GM21619 (cell line): ENCODE measurements around the gene KRT86.
"Not testable (repeated sequence)": the region's sequence is repeated elsewhere in the genome, so short reads cannot be mapped to it uniquely, and the experiment has no call there.

ENCODE experiments used
- ATAC-seq: cut with Tn5 transposase; IDR thresholded peaks from one replicate; pipeline ENCODE4 v1.9.1; 2021; ENCODE audit not compliant: unreplicated experiment

KRT86 gene

DNA sequence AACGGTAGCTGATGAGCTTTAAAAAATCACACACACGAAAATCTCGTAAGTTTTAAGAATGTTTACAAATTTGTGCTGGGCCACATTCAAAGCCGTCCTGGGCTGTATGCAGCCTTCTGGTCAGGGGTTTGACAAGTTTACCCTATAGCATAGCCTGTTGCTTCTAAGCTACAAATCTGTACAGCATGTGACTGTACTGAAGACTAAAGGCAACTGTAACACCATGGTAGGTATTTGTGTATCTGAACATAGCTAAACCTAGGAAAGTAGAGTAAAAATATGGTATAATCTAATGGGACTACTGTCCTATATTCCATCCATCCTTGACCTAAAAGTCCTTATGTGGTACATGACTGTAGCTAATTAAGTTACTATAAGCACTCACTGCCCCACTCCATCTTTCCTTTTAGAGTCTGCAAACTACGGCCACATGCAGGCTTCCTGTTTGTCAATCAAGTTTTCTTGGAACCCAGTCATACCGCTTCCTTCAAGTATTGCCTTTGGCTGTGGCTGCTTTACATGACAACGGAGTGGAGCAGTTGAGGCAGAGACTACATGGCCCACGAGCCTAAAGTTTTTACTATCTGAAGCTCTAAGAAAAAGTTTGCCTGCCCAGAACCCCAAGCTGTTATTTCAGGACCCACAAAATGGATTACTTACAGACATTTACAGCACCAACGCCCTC is 22.9 kb upstream of the KRT86 start:
- ATAC-seq: no peak

DNA sequence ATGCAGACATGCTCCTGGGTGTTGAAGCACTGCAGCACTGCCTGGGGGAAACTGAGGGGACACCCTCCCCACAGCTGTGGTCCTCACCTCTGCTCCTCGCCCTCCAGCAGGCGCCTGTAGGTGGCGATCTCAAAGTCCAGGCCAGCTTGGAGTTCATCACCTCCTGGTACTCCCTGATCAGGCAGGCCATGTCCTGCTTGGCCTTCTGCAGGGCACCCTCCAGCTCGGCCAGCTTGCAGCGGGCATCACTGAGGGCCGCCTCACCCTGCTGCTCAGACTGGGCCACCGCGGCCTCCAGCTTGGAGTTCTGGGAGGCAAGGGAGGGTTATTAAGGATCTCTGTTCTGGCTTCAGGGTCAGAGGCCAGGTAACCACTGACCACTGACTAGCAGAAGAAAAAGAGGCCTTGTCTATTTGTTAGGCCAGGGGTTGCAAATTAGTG is 22.2 kb upstream of the KRT86 start:
- not testable (repeated sequence) for ATAC-seq

DNA sequence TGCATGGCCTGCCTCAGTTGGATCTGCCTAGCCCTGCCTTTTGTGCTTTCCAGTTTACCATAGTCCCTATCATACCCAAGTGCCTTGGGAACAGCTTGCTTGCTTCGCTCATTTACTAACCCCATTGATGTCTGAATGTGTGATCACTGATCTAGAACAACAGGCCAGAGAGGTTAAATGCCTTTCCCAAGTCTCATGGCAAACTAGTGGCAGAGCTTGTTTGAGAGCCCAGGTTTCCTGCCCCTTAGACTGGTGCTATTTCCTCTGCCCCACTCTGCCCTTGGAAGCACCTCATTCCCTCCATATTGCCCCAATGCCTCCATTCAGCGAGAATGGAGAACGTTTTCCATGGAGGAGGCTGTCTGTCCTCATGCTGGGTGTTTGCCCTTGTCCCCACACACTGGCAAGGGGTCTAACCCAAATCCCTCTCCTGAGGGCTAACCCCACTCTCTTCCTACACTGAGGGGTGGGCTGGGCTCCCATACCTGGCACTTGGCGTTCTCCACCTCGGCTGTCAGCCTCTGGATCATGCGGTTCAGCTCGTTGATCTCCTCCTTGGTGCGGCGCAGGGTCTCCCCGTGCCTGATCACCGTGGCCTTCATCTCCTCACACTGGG is 21.6 kb upstream of the KRT86 start:
- no peak for ATAC-seq

DNA sequence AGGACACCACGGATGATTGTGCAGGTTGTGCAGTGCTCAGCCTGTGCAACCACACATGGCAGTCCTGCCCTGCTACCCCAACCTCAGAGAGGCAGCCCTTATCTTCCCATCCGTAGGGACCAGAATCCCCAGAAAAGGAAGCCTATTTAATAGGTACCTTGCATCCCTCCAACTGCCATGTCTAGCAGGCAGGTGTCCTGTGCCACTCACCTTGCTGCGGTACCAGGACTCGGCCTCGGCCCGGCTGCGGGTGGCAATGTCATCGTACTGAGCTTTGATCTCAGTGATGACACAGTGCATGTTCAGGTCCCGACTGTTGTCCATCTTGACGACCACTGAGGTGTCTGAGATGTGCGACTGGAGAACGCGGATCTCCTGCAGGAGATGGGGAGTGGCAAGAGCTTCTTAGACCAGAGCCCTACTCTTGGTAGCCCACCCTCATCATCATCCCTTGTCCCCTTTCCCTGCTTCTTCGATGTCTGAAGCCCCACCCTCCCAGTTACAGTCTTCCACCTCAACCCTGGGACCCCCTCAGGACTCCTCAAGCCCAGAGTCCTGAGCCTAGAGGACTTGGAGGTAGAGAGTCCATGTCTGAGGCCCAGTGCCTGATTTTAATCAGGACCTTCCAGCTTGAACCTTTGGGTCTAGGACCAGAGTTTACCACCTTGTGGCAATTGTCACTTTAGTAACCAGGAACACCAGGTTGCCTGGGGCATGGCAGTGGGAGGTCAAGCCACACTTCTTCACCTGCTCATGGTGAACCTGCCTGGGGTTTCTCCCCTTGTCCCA is 20.9 kb upstream of the KRT86 start:
- ATAC-seq: no peak

DNA sequence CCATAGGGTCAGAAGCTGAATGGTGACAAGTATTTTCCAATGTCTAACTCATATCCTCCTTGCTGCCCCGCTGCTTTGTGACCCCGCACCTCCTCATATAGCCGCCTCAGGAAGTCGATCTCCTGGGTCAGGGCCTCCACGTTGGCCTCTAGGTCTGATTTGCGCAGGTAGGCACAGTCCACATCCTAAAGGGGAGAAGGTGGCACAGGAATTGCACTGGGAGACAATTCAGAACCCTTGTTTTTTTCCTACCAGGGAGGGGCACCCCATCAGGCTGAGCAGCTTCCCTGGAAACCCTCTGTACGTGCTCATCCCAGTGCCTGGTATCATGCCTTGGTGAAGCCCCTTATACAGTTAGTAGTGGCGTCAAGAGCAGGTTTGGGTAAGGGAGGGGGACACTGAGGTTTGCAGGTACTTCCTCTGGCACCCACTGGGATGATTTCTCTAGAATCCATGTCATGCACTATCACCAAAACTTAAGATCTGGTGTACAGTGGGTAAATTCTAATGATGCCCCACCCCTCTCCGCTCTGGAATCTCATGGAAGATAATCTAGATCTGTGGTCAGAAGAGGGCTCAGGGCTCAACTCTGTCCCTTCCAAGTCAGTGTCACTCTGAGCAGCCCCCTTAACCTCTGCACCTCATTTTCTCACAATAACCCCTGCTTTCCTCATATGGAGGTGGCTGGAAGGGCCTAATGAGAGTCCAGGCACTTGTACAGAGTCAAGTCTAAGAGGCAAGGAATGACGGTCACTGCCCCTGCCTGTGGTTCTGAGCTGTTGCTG is 20.1 kb upstream of the KRT86 start:
- ATAC-seq: no peak

DNA sequence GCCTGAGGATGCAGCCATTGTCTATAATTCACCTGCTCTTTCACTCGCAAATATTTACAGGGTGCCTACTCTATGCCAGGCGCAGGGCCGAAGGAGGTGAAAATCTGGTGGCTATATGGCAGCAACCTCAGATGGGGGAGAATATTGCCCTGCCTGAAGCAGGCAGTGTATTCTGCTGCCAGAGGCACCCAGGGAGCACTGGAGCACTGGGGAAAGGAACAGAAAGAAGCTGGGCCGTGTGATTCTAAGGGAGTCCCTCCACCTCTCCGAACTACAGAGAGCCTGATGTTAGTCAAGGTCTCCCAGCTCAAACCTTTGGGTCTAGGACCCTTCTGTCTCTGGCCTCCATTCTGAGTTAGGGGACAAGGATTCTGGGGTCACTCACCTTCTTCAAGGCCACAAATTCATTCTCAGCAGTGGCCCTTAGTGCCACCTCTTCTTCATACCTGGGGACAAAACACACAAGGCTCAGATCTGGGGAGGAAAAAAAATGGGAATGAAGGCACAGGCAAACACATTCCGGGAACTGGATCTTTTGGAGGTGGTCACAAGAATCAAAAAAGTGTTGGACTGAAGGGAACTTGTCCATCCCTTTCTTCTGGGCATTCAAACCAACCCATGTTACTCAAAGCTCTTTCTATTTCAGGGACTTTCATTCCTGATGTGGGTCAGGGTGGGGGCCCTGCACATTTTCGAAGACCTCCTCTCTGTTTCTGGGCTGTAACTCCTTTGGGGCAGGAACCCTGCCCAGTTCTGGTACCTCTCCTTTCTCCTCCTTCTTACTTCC is 19.3 kb upstream of the KRT86 start:
- no peak for ATAC-seq

DNA sequence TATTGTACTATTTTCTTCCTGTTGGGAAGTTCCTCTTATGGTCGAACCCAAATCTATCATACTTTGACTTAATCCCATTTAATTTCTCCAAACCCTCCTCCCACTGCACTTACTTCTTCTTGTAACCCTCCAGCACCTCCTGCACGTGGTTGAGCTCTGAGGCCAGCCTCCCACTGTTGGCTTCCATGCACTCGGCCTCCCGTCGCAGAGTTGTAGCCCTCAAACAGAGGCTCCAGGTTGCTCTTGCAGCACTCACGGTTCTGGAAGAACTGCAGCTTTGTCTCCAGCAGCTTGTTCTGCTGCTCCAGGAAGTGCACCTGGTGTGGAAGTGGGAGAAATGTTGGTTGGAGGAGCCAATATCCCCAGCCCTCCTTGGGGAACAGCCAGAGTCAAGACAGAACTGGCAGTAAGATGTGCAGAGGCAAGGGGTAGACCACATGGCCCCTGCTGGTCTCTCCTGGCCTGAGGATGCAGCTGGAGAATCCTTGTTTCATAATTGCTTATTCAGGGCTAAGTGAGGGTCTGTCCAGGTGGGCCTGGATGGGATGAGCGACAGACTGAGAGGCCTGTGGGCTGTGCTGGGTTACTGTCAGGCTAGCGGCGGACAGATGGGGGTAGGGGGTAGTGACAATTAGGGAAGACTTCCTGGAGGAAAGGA is 18.4 kb upstream of the KRT86 start:
- ATAC-seq: no peak

DNA sequence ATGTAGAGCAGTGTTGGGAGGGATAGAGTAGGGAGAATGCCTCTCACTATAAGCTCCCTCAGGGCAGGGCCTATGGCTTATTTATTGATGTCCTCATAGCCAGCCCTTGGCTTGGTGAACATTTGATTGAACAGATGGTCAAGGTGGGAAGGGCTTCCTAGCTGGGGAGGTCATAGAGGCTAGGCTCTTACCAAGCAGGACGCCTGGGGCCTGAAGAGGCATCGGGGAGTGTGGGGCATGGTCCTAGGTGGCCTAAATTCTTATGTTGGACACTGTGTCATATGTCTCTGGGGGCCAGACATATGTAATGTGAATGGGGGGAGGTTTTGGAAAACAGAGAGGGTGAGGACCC is 17.9 kb upstream of the KRT86 start:
- ATAC-seq: no peak

DNA sequence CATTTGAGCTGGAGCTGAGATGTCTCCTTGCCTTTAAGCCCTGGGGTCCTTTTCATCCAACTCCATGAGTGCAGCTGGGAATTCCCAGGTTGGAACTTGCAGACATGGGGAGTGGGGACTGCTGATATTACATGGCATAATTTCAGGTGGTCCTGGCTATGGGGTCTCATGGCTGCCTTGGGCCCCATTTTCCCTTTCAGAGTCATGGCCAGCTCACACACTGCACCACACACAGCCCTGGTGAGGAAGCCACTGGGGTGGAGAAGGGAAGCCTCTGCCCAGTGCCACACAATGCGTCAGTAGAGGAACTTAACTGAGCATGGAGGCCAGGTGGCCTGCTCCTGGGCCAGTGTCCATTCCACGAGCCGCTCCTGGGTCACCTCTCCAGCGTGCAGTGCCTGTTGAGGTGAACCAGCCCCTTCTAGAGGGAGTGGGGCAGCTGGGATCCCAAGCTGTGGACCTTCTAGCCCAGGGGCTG is 17.3 kb upstream of the KRT86 start:
- ATAC-seq: no peak

DNA sequence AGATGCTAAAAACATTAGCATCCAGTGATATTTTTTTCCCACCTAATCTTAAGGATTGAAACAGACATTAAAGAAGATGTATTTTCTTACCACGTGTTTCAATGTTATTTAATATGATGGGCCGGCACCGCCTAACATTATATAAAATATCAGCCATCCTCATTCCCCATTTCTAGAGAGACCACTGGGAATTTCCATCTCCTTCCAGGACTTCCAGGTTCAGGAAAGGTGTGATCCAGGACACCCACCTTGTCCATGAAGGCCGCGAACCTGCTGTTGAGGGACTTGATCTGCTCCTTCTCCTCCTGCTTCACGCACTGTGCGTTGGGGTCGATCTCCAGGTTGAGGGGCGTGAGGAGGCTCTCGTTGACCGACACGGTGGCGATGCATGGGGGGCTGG is 16.5 kb upstream of the KRT86 start:
- ATAC-seq: not testable (repeated sequence)

DNA sequence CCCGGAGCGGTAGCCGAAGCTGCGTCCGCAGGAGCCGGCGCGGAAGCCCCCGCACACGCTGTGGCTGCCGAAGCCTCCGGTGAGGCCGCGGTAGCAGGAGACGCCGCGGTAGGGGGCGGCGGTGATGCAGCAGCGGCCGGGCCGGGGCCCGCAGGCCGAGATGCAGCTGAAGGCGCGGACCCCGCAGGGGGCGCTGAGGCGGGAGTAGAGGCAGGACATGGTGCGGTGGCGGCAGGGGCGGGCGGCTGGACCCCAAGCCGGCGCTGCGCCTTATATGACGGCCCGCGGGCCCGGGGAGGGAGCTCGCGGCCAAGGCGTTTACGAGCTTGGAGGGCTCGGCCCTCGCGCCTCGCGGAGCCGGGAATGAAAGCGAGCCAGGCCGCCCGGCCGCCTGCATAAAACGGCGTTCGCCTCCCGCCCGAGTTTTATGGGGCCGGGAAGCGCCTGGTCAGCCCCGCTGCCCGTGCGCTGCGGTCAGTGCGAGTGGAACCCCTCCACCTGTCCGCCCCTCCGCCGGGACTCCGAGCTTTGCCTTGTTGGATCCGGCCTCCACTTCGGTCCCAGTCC is 16.0 kb upstream of the KRT86 start:
- ATAC-seq: no peak

DNA sequence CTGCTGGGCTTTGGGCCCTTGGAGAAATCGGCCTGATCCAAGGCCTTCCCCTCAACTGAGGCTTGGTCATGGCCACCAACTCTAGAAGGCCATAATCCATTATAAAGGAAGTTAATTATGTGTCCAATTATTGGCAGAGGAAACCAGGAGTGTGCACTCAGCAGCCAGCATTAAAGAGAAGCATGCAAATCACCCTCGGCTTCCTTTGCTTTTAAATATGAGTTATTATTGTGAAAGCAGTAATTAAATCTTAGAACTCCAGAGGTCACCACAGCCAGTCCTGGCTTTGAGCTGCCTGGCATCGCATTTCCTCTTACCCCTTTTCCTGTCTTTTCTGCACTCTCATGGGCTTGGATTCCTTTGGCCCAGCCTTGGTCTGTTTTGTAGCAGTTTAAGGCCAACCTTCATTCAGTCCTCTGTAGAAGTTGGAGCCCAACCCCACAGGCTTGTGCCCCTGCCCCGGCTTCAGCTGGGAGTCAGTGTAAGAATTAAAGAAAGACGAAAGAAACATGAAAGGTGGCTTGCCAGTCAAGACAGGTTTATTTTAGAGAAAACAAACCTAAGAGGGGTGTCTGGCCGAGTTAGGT is 14.7 kb upstream of the KRT86 start:
- ATAC-seq: no peak

DNA sequence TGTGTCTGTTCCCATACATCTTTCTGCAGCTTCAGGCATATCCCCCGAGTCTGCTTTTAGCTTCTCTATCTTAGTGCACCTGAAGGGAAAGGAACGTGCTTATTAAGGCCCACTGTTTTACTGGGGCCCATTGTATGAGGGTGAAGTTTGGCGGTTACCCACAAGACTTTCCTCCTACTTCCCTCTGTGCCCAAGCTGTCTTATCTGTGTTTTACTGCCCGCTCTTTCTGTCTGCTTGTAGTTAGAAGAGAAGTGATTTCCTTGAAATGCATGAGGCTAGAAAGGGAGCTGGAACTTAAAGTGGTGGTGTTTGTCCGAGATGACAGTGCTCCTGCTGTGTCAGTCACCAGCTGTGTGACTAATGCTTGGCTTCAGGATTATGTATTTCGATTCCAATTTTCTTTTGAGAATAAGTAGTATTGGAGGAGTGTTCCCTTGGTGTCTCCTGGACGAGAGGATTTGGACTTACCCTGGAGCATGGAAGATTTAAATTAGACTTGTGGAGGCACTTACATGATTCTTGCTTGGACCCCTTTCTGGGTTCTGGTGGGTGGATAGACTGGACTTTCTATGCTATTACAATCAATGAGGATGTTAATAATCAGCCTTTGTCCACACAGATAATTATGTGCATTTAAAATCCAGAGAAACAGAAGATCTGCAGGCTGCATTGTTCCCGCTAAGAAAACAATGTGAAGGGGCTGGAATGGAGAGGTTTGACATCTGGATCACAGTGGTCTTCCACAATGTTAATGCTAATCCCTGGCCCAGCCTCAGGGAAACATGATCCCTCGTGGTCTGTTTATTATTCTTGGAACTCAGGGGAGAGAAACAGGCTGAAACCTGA is 13.9 kb upstream of the KRT86 start:
- ATAC-seq: no peak

DNA sequence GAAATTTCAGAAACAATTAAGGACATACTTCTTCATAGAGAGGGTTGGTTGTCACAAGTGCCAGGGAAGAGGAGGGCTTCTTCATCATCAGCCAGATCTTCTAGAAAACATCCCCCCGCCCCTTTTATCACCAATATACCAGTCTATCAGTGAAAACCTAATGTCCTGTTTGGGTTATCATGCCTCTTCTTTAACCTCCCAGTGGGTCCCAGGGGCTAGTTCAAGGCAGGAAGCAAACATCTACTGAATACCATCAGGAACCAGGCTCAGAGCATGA is 13.3 kb upstream of the KRT86 start:
- no peak for ATAC-seq

DNA sequence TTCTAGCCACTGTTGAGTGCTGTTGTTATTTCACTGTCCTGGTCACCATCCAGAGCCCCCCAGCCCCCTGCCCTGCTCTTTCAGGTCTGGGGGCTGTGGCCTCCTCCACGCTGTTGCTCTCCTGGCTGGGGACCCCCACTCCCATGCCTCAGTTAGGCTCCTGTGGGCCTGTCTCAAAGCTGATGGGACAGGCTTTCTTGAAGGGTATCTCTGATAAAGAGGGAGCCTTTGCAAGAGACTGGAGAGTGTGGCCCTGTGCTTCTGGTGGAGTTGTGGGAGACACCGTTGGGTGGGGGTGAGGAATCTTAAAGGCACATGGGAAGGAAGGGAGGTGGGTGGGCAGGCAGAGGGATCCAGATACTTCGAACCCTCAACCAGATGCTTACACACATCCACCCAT is 12.2 kb upstream of the KRT86 start:
- no peak for ATAC-seq

DNA sequence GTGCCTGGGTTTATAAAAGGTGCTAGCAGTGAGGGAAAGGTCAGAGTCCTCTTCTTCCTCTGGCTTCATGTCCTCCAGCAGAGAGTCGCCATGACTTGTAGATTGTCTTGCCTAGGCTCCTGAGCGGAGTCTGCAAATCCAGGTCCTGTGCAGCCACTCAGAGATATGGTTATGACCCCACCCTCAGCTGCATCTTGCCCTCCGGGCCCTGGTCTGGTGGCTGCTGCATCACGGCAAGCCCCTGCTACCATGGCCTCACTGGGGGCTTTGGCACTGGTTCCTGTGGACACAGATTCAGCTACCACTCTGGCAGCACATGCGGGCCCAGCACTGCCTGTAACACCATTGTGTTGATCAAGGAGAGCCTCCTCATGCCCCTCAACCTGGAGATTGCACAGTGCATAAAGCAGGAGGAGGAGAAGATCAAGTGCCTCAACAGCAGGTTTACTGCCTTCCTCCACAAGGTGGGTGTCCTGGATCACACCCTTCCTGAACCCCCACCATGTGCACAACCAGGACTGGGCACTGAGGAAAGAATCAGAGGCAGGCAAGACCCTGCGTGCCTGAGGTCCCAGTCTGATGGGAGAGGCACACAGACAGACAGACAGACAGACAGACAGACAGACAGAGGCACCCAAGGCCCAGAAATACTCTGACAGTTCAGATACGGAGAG is 10.5 kb upstream of the KRT86 start:
- ATAC-seq: no peak

DNA sequence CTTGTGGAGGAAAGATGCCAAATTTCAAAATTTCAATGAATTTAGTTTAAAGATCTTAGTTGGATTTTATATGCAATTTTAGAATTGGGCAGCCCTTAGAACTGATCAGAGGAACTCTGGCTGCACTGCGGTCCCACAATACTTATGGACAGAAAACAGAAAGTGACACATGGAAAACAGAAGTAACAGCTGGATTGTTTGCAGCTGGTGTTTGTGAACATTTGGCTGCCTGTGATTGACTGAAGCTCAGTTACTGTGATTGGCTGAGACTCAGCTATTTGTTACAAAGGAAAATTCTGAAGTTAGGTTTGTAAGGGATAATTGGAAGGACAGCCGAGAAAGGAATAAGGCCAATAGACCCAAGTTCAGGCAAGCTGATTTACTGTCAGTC is 10.0 kb upstream of the KRT86 start:
- ATAC-seq: no peak

DNA sequence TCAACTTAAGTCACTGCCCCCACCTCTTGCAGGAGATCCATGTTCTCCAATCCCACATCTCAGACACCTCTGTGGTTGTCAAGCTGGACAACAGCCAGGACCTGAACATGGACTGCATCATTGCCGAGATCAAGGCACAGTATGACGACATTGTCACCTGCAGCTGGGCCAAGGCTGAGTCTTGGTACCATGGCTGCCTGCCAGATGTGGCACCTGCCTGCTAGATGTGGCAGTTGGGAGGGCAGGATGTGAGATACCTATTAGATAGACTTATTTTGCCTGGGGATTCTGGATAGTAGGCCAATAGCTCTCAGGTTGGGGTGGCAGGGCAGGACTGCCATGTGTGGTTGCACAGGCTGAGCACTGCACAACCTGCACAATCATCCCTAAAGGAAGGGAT is 7.9 kb upstream of the KRT86 start:
- ATAC-seq: no peak
